Mesendoderm (in vitro differentiated cells): ENCODE results near the gene SLC10A2.

Experiments used
- DNase-seq: peaks from one replicate; pipeline ENCODE4 v3.0.0; 2013
- H2AK5ac ChIP-seq: 2 replicates; pipeline ENCODE4 v1.6.1; 2013; ENCODE audit warnings: low read length, inconsistent platforms
- H2BK120ac ChIP-seq: 2 replicates; pipeline ENCODE4 v1.6.1; 2013; ENCODE audit warnings: low read depth, mild to moderate bottlenecking, low read length, moderate library complexity, mixed read lengths
- H2BK15ac ChIP-seq: replicated peaks from 2 replicates; pipeline ENCODE4 v1.6.1; 2013; ENCODE audit warnings: low read depth, mild to moderate bottlenecking, moderate library complexity
- H2BK5ac ChIP-seq: 2 replicates; pipeline ENCODE4 v1.6.1; 2013; ENCODE audit warnings: low read length, inconsistent platforms
- H3K18ac ChIP-seq: 2 replicates; pipeline ENCODE4 v1.6.1; 2013; ENCODE audit warnings: mild to moderate bottlenecking, low read length, mixed read lengths
- H3K23ac ChIP-seq: one replicate; pipeline ENCODE4 v1.6.1; 2013; ENCODE audit warnings: low read length
- H3K27ac ChIP-seq: 2 replicates; pipeline ENCODE4 v1.5.1; 2013; ENCODE audit warnings: low read depth, mild to moderate bottlenecking, inconsistent platforms, low read length, moderate library complexity
- H3K27me3 ChIP-seq: 2 replicates; pipeline ENCODE4 v1.6.1; 2013; ENCODE audit warnings: low read length, control low read depth, mild to moderate bottlenecking, inconsistent platforms; ENCODE audit not compliant: insufficient read depth, poor library complexity
- H3K36me3 ChIP-seq: 2 replicates; pipeline ENCODE4 v1.6.1; 2013; ENCODE audit warnings: low read length, inconsistent platforms; ENCODE audit not compliant: control insufficient read depth, insufficient read depth
- H3K4ac ChIP-seq: one replicate; pipeline ENCODE4 v1.6.1; 2013; ENCODE audit warnings: low read depth, mild to moderate bottlenecking, low read length, moderate library complexity
- H3K4me1 ChIP-seq: 2 replicates; pipeline ENCODE4 v1.6.1; 2013; ENCODE audit warnings: low read depth, low read length, inconsistent platforms; ENCODE audit not compliant: control insufficient read depth
- H3K4me2 ChIP-seq: 2 replicates; pipeline ENCODE4 v1.6.1; 2013; ENCODE audit warnings: low read length
- H3K4me3 ChIP-seq: 2 replicates; pipeline ENCODE4 v1.5.1; 2013; ENCODE audit warnings: mild to moderate bottlenecking, low read length
- H3K56ac ChIP-seq: one replicate; pipeline ENCODE4 v1.6.1; 2013; ENCODE audit warnings: low read length
- H3K79me1 ChIP-seq: 2 replicates; pipeline ENCODE4 v1.6.1; 2013; ENCODE audit warnings: low read length, inconsistent platforms
- H3K79me2 ChIP-seq: 2 replicates; pipeline ENCODE4 v1.6.1; 2013; ENCODE audit warnings: mild to moderate bottlenecking, low read length; ENCODE audit not compliant: control insufficient read depth, insufficient read depth
- H3K9ac ChIP-seq: 2 replicates; pipeline ENCODE4 v1.6.1; 2013; ENCODE audit warnings: low read length, inconsistent platforms
- H4K5ac ChIP-seq: one replicate; pipeline ENCODE4 v1.6.1; 2013; ENCODE audit warnings: low read length
- H4K8ac ChIP-seq: one replicate; pipeline ENCODE4 v1.6.1; 2013; ENCODE audit warnings: low read depth, mild to moderate bottlenecking, control low read depth, low read length, moderate library complexity
- WGBS: extraction: QIAGEN DNeasy Blood & Tissue Kit; methylation state at CpG from one replicate; pipeline ENCODE4 v1.1.7; 2013; ENCODE audit warnings: low lambda C conversion rate, missing lambda C conversion rate; ENCODE audit not compliant: insufficient coverage; ENCODE audit errors: extremely low coverage; 5-methylcytosine and 5-hydroxymethylcytosine counted together

Gene SLC10A2

GRCh38 chr13:103087275-103087674 lies 21.1 kb upstream of the SLC10A2 start:
- H3K23ac ChIP-seq, result no peak overlapping the region
- no peaks in the 10 kb centered on the region for H3K4me1 ChIP-seq
- no peaks in the 10 kb centered on the region for H3K79me1 ChIP-seq
- DNase-seq, result no peak
- no CpG with 5 or more reads among the region's 3 CpGs for WGBS
- H3K36me3 ChIP-seq, result no peaks in the 10 kb centered on the region
- H3K56ac ChIP-seq, result no peak overlapping the region
- H3K4me3 ChIP-seq, result no peak overlapping the region
- H3K79me2 ChIP-seq, result no peaks in the 10 kb centered on the region
- H3K27ac ChIP-seq, result no peak overlapping the region
- H3K18ac ChIP-seq, result no peak overlapping the region
- H2BK15ac ChIP-seq, result no peak overlapping the region
- no peak overlapping the region for H3K4me2 ChIP-seq
- H3K27me3 ChIP-seq, result no peaks in the 10 kb centered on the region
- H4K5ac ChIP-seq, result no peak overlapping the region
- no peak overlapping the region for H3K4ac ChIP-seq
- no peak overlapping the region for H2BK120ac ChIP-seq
- H2AK5ac ChIP-seq, result no peak overlapping the region
- no peak overlapping the region for H3K9ac ChIP-seq
- H2BK5ac ChIP-seq, result no peak overlapping the region
- no peak overlapping the region for H4K8ac ChIP-seq

DNA sequence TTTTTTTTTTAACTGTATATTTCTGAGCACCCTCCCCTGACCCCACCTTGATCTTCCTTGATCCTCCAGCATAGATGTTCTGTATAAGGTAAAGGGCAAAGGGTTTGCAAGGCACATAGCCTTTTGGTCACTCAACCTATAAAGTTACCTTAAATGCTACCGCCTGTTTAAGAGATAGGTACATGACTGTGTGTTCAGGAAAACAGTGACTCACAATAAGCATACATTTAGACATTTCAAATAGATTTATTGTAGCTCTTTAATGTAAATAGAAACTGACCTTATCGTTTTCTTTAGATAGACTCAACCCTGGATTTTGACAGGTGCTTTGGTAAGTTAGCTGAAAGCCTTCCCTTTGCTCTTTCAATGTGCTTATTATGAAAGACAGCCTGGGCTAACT lies 15.2 kb upstream of the SLC10A2 start:
- Histone ChIP-seq H3K4ac (no peak overlapping the region), H4K8ac (no peak overlapping the region), H3K27ac (no peak overlapping the region), H3K4me3 (no peak overlapping the region), H3K56ac (no peak overlapping the region), H3K27me3 (no peaks in the 10 kb centered on the region), H3K18ac (no peak overlapping the region), H2BK120ac (no peak overlapping the region), H3K4me1 (no peaks in the 10 kb centered on the region), H3K23ac (no peak overlapping the region), H2BK15ac (no peak overlapping the region), H2BK5ac (no peak overlapping the region), H3K4me2 (no peak overlapping the region), H3K9ac (no peak overlapping the region), H3K79me1 (no peaks in the 10 kb centered on the region), H3K79me2 (no peaks in the 10 kb centered on the region), H3K36me3 (no peaks in the 10 kb centered on the region), H4K5ac (no peak overlapping the region), H2AK5ac (no peak overlapping the region)
- no CpG with 5 or more reads among the region's 2 CpGs for WGBS
- DNase-seq, result no peak

GRCh38 chr13:103078158-103078557 lies 11.9 kb upstream of the SLC10A2 start:
- WGBS, result no CpG with 5 or more reads among the region's 5 CpGs
- Histone ChIP-seq H3K79me1 (no peaks in the 10 kb centered on the region), H3K79me2 (no peaks in the 10 kb centered on the region), H3K27ac (no peak overlapping the region), H3K27me3 (no peaks in the 10 kb centered on the region), H3K4ac (no peak overlapping the region), H2BK15ac (no peak overlapping the region), H3K18ac (no peak overlapping the region), H4K5ac (no peak overlapping the region), H3K36me3 (no peaks in the 10 kb centered on the region), H2BK120ac (no peak overlapping the region), H3K4me2 (no peak overlapping the region), H3K56ac (no peak overlapping the region), H3K9ac (no peak overlapping the region), H3K4me1 (no peaks in the 10 kb centered on the region), H2AK5ac (no peak overlapping the region), H3K23ac (no peak overlapping the region), H3K4me3 (no peak overlapping the region), H4K8ac (no peak overlapping the region), H2BK5ac (no peak overlapping the region)
- no peak for DNase-seq

GRCh38 chr13:103068836-103069235 lies 2.6 kb upstream of the SLC10A2 start:
- H3K4me2 ChIP-seq, result no peak overlapping the region
- no peak overlapping the region for H3K4ac ChIP-seq
- H2BK15ac ChIP-seq, result no peak overlapping the region
- H3K56ac ChIP-seq, result no peak overlapping the region
- H3K4me3 ChIP-seq, result no peak overlapping the region
- WGBS, result no CpG with 5 or more reads among the region's 1 CpG
- H3K23ac ChIP-seq, result no peak overlapping the region
- no peaks in the 10 kb centered on the region for H3K27me3 ChIP-seq
- DNase-seq, result no peak
- H3K79me1 ChIP-seq, result no peaks in the 10 kb centered on the region
- H2BK120ac ChIP-seq, result no peak overlapping the region
- no peak overlapping the region for H3K27ac ChIP-seq
- no peak overlapping the region for H3K18ac ChIP-seq
- no peak overlapping the region for H4K5ac ChIP-seq
- H3K36me3 ChIP-seq, result no peaks in the 10 kb centered on the region
- no peak overlapping the region for H2AK5ac ChIP-seq
- peaks cover 2% of the 10 kb centered on the region for H3K4me1 ChIP-seq
- H3K79me2 ChIP-seq, result no peaks in the 10 kb centered on the region
- no peak overlapping the region for H3K9ac ChIP-seq
- no peak overlapping the region for H4K8ac ChIP-seq
- H2BK5ac ChIP-seq, result no peak overlapping the region

DNA sequence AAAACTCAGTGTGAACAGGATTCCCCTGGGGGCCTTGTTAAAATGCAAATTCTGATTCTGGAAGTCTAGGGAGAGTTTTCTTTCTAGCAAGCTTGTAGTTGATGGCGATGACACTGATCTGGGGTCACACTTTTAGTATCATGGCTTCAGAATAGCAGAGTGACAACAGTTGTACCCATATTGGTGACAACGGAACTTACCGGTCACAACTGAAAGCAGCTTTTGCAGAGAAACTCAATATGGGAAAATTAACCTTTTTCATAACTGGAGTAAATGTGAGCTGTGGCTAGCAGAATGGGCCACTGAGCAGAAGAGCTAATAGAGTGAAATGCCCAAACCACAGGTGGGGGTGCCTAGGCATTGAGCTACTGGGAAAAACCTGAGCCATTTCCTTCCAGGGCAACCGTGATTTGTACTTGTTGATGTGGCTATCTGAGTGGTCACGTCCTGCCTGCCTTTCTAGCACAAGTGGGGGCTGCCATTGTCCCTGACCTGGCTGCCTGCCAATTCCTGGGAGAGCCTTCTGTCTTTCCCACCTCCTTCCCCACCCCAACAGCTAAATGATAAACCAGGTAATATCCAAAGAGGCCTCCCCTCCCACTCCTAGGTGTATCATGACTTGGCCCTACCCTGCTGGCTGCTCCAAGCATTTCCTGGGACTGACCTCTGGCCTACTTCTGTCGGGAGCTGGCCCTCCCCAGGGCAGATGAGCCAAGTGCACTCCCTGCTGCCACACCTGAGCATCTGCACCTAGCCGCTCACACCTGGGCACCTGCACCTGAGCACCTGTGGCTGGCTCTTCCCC lies 1.7 kb upstream of the SLC10A2 start:
- no peaks in the 10 kb centered on the region for H3K27me3 ChIP-seq
- no peaks in the 10 kb centered on the region for H3K79me2 ChIP-seq
- H2BK15ac ChIP-seq, result no peak overlapping the region
- no peak overlapping the region for H4K5ac ChIP-seq
- no peak overlapping the region for H2BK120ac ChIP-seq
- H3K4me1 ChIP-seq, result peaks cover 2% of the 10 kb centered on the region
- no peak overlapping the region for H3K23ac ChIP-seq
- no CpG with 5 or more reads among the region's 7 CpGs for WGBS
- H3K9ac ChIP-seq, result no peak overlapping the region
- H3K4me3 ChIP-seq, result no peak overlapping the region
- H3K79me1 ChIP-seq, result no peaks in the 10 kb centered on the region
- no peak overlapping the region for H3K18ac ChIP-seq
- no peaks in the 10 kb centered on the region for H3K36me3 ChIP-seq
- H2AK5ac ChIP-seq, result no peak overlapping the region
- no peak overlapping the region for H3K4me2 ChIP-seq
- H3K4ac ChIP-seq, result no peak overlapping the region
- H4K8ac ChIP-seq, result no peak overlapping the region
- no peak overlapping the region for H3K27ac ChIP-seq
- H2BK5ac ChIP-seq, result no peak overlapping the region
- peak; percentile 57 for DNase-seq
- H3K56ac ChIP-seq, result no peak overlapping the region
